LNCAP (cell line): Measurements from ENCODE around the gene TKFC.

Source experiments
- TF ChIP-seq, protein P1 (sequence below): fragments of 450-650 bp; IDR thresholded peaks from 2 replicates; pipeline ENCODE4 v1.5.1; 2017; ENCODE audit warnings: mild to moderate bottlenecking

Gene TKFC

DNA sequence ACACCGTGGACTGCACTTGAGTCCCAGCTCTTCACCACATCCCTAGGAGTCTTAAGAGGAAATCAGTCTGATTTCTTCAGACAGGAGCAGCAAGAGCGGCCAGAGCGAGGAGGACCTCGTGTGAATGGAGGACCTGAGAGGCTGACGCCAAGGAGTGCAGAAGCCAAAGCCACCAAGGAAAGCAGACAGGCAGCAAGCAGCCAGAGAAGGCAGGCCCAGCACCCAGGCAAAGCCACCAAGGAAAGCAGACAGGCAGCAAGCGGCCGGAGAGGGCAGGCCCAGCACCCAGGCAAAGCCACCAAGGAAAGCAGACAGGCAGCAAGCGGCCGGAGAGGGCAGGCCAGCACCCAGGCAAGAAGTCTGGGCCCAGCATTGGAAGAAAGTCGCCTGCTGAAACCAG, 16.9 kb downstream of the TKFC start:
- TF ChIP-seq, protein P1, sequence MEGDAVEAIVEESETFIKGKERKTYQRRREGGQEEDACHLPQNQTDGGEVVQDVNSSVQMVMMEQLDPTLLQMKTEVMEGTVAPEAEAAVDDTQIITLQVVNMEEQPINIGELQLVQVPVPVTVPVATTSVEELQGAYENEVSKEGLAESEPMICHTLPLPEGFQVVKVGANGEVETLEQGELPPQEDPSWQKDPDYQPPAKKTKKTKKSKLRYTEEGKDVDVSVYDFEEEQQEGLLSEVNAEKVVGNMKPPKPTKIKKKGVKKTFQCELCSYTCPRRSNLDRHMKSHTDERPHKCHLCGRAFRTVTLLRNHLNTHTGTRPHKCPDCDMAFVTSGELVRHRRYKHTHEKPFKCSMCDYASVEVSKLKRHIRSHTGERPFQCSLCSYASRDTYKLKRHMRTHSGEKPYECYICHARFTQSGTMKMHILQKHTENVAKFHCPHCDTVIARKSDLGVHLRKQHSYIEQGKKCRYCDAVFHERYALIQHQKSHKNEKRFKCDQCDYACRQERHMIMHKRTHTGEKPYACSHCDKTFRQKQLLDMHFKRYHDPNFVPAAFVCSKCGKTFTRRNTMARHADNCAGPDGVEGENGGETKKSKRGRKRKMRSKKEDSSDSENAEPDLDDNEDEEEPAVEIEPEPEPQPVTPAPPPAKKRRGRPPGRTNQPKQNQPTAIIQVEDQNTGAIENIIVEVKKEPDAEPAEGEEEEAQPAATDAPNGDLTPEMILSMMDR, result no peak

DNA sequence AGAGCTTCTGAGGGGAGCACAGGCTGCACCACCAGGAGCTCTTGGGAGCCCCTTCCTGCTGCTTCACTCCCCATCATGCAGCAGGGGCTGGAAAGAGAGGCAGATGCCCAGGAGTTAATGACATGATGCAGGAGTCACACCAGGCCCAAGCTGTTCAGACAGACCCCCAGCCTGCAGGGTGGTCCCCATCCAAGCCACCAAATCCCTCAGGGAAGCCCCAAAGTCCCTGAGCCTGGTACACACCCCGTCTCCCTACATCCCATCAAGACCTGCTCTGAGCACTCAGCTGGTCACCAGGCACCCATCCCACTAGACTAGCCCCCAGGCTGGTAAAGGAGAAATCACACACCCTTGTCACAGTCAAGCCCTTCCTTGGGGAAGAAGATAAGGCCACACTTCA, 17.3 kb downstream of the TKFC start:
- TF ChIP-seq, protein P1, result no peak

DNA sequence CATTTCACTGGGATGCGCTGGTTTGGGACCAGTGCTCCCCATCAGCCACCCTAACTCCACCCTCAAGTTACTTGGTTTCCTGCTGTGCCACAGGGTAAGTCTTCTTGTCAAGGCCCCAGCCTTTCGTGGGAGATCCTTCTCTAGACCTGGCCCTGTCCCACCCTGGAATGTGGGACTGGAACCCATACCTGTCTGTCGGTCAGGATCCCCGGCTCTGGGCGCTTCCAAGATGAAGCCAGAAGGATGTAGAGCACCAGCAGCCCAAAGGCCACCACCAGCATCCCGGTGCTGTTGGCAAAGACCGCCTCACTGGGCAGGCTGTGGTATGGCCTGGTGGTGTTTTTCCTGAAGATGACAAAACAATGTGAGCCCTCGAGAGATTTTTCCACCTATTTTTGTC, 17.8 kb downstream of the TKFC start:
- TF ChIP-seq, protein P1, result no peak

DNA sequence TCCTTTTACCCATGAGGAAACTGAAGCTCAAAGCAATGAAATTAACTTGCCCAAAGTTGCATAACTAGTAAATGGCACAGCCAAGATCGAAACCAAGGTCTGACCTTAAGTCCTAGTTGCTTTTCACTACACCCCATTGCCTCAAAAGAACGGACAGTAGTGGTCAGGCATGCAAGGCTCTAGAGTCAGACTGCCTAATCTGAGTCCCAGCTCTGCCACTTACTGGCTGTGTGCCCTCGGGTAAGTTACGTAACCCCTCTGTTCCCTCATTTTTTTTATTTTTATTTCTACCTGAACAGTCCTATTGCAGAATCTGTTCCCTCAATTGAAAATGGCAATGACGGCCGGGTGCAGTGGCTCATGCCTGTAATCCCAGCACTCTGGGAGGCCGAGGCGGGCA, 19.0 kb downstream of the TKFC start:
- TF ChIP-seq, protein P1, result no peak

DNA sequence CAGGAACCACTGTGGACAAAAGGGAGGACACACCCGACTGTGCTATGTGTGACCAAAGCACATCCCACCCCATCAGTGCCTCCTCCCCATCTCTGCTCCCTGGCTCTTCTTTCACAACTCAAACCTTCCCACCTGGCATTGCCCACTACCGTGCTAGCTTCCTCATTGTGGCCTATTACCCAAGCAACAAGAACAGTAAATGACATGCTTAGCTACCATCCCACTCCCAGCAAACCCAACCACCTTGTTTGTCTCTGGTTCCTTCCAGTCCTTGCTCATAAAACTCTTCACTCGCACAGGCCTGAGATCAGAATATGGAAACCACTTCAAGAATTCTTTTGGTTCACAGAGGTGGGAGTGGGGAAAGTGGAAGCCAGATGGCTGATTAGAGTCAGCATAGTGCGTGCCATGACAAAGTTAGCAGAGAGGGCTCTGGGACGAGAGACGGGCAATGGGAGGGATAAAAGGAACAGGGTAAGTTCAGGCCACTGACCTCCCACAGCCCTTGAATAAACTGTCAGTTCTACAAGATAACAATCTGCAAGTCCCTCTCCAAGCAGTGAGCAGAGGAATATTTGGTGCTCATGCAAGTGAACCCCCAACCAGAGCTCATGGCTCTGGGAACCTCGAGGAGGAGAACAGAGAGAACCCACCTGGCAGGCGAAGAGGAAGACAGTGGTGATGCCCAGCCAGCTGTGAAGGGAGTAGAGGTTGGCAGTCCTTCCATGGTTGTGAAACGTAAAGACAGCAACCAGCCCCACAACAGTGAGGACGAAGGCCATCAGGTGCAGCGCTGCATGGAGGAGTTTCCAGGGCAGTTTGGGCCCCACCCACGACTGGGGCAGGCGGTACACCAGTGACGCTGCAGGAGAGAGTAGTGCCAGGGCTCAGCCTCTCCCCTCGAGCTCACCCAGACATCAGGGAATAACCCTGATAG, 20.4 kb downstream of the TKFC start:
- TF ChIP-seq, protein P1, result no peak

DNA sequence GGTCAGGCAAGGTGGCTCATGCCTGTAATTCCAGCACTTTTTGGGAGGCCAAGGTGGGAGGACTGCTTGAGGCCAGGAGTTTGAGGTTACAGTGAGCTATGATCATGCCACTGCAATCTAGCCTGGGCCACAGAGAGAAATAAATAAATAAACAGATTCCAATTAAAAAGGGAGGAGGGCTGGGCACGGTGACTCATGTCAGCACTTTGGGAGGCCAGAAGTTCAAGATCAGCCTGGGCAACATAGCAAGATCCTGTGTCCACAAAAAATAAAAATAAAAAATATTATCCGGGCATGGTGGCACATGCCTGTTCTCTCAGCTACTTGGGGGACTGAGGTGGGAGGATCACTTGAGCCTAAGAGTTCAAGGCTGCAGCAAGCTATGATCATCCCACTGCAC, 21.2 kb downstream of the TKFC start:
- TF ChIP-seq, protein P1, result no peak

DNA sequence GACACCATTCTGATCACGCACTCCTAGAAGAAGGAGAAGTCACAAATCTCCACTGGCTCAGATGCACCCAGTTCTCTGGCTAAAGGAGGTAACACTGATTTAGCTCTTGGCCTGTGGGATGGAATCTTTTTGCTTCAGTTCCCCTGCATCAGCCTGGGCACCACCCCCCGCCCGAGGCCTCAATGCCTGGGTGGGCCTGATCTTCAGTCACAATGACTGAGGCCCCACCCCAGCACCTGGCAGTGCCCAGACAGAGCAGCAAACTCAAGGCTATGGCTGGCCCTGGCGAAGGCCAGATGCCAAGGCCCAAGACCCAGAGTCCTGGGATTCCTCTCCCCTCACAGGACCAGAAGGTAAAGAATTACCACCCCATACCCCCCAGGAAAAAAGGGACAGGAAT, 23.7 kb downstream of the TKFC start:
- TF ChIP-seq, protein P1, result no peak
